ENCODE results near the gene ZNF561.
"Not testable (repeated sequence)": the region's sequence is repeated elsewhere in the genome, so short reads cannot be mapped to it uniquely, and the experiment has no call there.

Gene ZNF561

DNA sequence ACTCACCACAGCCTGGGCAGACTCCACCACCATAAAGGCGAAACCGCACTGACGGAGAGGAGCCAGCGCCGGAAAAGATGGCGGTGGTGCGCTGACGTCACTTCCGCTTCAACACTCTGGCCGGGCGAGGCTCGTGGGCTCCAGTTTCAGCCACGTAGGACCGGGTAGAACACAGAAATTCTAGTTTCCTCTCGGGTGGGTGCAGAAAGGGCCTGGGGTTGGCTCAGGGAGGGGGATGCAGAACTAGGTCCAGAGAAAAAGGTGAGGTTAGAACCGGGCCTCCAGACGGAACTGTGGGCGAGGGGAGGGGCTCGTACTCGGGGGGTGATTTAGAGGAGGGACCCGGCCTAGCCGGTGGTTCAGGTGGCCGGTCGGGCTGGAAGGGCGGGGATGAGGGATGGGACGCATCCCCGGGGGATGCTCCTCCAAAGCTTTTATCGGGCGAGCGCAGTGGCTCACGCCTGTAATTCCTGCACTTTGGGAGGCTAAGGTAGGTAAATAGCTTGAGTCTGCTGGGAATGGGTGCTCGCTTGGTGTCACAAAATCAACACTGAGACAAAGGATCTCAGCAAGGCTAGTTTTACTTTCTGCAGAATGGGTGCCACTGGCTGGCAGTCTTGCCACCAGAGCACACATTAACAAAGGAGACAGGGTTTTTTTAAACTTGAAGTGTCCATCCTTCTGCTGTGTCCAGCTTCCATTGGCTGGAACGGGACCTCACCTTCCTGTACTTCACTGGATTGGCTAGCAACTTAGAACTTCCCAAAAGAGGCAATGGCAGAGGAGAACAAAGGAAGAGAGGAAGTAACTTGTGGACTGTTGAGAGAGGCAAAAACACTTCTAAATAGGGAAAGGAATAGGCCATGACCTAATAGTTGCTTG lies at the start of gene ZNF561:
TSS of gene ZNF561 (minus strand) at position 77 of the 882 bp plus-strand sequence. CDS start 1,776 bp downstream, outside the sequence.
- peak; percentile 86 for DNase-seq (ENCODE audit: low spot score)

DNA sequence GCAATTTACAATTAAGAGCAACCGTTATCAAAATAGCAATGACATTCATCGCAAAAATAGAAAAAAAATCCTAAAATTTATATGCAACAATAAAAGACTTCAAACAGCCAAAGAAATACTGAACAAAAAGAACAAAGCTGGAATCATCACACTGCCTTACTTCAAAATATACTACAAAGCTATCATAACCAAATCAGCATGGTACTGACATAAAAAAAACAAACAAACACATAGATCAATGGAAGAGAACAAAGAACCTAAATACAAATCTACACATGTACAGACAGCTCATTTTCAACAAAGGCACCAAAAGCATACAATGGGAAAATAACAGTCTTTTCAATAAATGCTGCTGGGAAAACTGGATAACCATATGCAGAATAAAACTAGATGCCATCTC lies 47.5 kb upstream of the ZNF561 start:
- DNase-seq (ENCODE audit: low spot score) = no peak

- DNase-seq (ENCODE audit: low spot score) = no peak
These were observed 46.9 kb upstream of the ZNF561 start for GRCh38 chr19:9667898-9668297.

- DNase-seq (ENCODE audit: low spot score) = no peak
These were observed 37.7 kb upstream of the ZNF561 start for GRCh38 chr19:9658769-9659168.

GRCh38 chr19:9653066-9653555 lies 32.1 kb upstream of the ZNF561 start:
- not testable (repeated sequence) for DNase-seq (ENCODE audit: low spot score)

- not testable (repeated sequence) for DNase-seq (ENCODE audit: low spot score)
These were observed 30.4 kb upstream of the ZNF561 start for GRCh38 chr19:9651464-9651863.

DNA sequence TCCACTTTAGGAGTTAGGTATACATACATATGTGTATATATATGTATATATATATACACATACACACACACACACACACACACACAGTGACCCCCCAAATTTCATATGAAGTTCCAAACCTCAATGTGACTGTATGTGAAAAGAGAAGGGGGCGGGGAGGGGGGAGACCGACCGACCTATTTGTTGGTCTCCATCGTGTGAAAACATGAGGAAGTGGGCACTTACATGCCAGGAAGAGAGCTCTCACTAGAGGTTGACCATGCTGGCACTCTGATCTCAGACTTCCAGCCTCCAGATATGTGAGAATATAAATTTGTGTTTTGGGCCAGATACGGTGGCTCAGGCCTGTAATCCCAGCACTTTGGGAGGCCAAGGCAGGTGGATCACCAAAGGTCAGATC lies 29.3 kb upstream of the ZNF561 start:
- DNase-seq (ENCODE audit: low spot score) = no peak

GRCh38 chr19:9645472-9645871 lies 24.4 kb upstream of the ZNF561 start:
- no peak for DNase-seq (ENCODE audit: low spot score)

DNA sequence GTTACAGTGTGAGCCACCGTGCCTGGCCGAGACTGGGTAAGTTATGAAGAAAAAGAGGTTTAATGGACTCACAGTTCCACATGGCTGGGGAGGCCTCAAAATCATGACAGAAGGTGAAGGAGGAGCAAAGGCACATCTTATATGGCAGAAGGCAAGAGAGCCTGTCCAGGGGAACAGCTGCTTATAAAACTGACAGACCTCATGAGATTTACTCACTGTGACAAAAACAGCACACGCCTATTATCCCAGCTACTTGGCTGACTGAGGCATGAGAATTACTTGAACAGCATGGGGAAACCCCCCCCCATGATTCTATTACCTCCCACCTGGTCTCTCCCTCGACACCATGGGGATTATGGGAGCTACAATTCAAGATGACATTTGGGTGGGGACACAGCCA lies 23.4 kb upstream of the ZNF561 start:
- no peak for DNase-seq (ENCODE audit: low spot score)

- DNase-seq (ENCODE audit: low spot score) = no peak
These were observed 20.8 kb upstream of the ZNF561 start for GRCh38 chr19:9641810-9642209.

DNA sequence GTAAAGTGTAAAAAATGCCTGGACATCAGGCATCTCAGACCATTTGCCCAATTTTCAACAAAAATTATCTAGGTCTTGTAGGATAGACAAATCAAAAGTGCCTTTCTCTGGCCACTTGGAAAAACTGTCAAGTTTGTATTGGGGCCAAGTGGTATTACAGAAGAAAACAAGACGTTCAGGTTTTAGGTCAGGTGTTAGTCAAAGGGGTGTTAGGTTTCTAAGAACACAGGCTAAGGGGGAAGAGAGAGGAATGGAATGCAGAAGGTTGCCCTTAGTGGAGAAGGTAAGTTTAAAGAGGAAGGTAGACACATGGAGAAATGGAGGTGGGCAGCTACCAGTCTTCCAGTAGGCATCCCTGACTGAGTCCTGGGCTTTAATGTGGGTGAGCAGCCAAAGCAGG lies 19.9 kb upstream of the ZNF561 start:
- DNase-seq (ENCODE audit: low spot score) = no peak

- no peak for DNase-seq (ENCODE audit: low spot score)
These were observed 15.0 kb upstream of the ZNF561 start for GRCh38 chr19:9636018-9636417.

GRCh38 chr19:9627856-9628255 lies 6.8 kb upstream of the ZNF561 start:
- DNase-seq (ENCODE audit: low spot score) = no peak

DNA sequence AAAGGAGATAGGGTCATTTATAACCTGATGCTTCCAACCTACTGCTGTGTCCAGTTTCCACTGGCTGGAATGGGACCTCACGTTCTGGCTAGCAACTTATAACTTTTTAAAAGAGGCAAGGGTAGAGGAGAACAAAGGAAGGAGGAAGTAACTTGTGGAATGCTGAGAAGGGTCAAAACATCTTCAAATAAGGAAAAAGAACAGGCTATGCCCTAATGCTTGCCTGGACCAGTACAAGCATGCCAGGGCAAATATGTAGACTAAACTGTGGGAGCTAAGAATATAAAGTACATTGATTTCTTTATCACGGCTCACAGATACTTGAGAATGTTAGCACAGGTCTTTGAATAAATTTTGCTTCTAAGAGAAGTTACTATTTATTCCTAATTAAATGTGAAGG lies 1.5 kb upstream of the ZNF561 start:
- DNase-seq (ENCODE audit: low spot score) = no peak

GRCh38 chr19:9620842-9621155 lies 233 bp downstream of the ZNF561 start:
- DNase-seq (ENCODE audit: low spot score) = no peak

- DNase-seq (ENCODE audit: low spot score) = no peak
These were observed 5.2 kb downstream of the ZNF561 start for GRCh38 chr19:9615844-9616243.

GRCh38 chr19:9610484-9611113 lies 10.4 kb downstream of the ZNF561 start:
- no peak for DNase-seq (ENCODE audit: low spot score)

DNA sequence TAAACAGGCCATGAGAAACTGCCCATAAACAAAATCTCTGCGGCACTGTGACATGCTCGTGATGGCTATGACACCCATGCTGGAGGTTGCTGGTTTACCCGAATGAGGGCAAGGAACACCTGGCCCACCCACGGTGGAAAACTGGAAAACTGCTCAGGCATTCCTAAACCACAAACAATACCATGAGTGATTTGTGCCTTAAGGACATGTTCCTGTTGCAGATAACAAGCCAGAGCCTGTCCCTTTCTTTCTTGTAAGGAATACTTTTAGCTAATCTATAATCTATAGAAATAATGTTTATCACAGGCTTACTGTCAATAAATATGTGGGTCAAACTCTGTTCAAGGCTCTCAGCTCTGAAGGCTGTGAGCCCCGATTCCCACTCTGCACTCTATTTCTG lies 12.1 kb downstream of the ZNF561 start:
- DNase-seq (ENCODE audit: low spot score) = no peak

DNA sequence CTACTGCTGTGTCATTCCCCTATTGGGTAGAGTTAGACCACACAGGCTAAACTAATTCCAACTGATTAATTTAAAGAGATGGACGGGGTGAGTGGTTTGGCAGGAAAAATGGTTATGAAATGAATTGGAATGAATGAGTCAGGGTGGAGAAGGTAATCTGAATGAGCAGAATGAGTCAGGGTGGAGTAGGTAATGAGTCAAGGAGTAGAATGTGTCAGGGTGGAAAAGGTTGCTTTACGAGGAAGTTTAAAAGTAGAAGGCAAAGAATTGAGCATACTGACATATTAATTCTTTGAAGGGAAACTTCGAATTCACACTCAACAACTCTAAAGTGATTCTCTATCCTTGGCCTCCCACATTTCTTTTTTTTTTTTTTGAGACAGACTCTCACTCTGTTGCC lies 24.0 kb downstream of the ZNF561 start:
- no peak for DNase-seq (ENCODE audit: low spot score)

- DNase-seq (ENCODE audit: low spot score) = peak; percentile 31
These were observed 34.3 kb downstream of the ZNF561 start for GRCh38 chr19:9586764-9587163.

DNA sequence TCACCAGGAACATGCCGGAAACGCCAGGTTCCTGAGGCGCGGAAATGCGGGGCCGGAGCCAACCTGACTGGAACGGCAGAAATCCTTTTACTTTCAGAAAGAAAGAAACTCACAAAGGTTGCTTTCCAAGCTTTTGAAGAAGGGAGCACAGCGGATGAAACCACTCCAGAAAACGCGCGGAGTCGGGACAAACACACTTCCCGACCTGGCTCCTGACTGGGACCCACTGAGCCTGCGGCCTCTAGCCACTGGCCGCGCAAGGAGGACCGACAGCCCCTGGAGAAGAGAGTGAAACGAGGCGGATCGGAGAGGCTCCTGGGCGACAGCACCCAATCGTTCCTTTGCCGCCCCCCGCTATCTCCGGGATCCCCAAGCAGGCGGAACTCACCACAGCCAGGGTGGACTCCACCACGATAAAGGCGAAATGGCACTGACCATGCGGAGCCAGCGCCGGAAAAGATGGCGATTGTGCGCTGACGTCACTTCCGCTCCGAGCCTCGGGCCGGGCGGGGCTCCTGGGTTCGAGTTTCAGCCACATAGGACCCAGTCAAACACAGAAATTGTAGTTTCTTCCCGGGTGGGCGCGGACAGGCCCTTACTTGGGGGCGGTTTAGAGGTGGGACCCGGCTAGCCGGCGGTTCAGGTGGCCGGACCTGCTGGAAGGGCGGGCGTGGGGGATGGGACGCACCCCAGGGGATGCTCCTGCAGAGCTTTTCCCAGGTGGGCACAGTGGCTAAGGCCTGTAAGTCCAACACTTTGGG lies 36.8 kb downstream of the ZNF561 start, which contains the start of gene ZNF121:
TSS of gene ZNF121 (minus strand) at position 432 of the 761 bp plus-strand sequence. CDS start 16,407 bp downstream, outside the sequence.
- DNase-seq (ENCODE audit: low spot score) = peak; percentile 82

GRCh38 chr19:9582081-9582725 lies 38.8 kb downstream of the ZNF561 start:
- DNase-seq (ENCODE audit: low spot score) = not testable (repeated sequence)
